ENCODE results near the gene FCGBP. TPM values are rescaled to one million over a fixed set of nuclear protein-coding genes. Genes with fewer than 3 reads are reported as not detected.

The FCGBP gene
- total RNA-seq, result 0.13 and 0.19 TPM in 2 replicates

GRCh38 chr19:39934584-39935363, at the start of gene FCGBP:
Gene FCGBP (minus strand): TSS chr19:39934634.

GRCh38 chr19:39970675-39971379, 36.4 kb upstream of the FCGBP start, which contains the start of gene PSMC4:
Gene PSMC4 (plus strand): TSS chr19:39971165. CDS start chr19:39971203, 38 bp downstream.

Other genes with a start within 250 kb of the FCGBP start
- gene LGALS14, start 230.2 kb downstream of the FCGBP start, total RNA-seq, result not detected in 2 replicates
- not detected in 2 replicates for gene CLC, start 196.6 kb downstream of the FCGBP start, total RNA-seq
- not detected in 2 replicates for gene LEUTX, start 155.8 kb downstream of the FCGBP start, total RNA-seq
- 8.6 and 14.1 TPM in 2 replicates for gene DYRK1B, start 100.5 kb downstream of the FCGBP start, total RNA-seq
- 152 and 200 TPM in 2 replicates for gene FBL, start 88.3 kb downstream of the FCGBP start, total RNA-seq
- 91.5 and 96.7 TPM in 2 replicates for gene PSMC4, start 36.5 kb upstream of the FCGBP start, total RNA-seq
- 5.6 and 5.9 TPM in 2 replicates for gene ZNF546, start 62.4 kb upstream of the FCGBP start, total RNA-seq
- 15.7 and 17.3 TPM in 2 replicates for gene ZNF780B, start 121.6 kb upstream of the FCGBP start, total RNA-seq
- 14.1 and 14.3 TPM in 2 replicates for gene ZNF780A, start 156.3 kb upstream of the FCGBP start, total RNA-seq

Data from aortic smooth muscle cell (primary cell).